Measurements from ENCODE around the gene C21orf58.

Gene C21orf58

GRCh38 chr21:46336603-46337002, 12.9 kb upstream of the C21orf58 start:
- Histone ChIP-seq H3K27me3 (ENCODE audit: control insufficient read depth, insufficient read depth, low read length) (no peaks in the 10 kb centered on the region), H3K4me1 (no peaks in the 10 kb centered on the region), H3K4me3 (ENCODE audit: low read depth, low read length) (no peak overlapping the region), H3K4me2 (ENCODE audit: low read length) (no peak overlapping the region), H3K9ac (no peak overlapping the region), H3K79me2 (peaks cover 6% of the 10 kb centered on the region), H3K36me3 (ENCODE audit: control insufficient read depth, insufficient read depth, low read length) (no peaks in the 10 kb centered on the region), H2AFZ (no peak overlapping the region), H3K27ac (no peak overlapping the region), H3K9me3 (ENCODE audit: control insufficient read depth, low read length) (no peaks in the 10 kb centered on the region)
- TF ChIP-seq CTCF (IDR thresholded peaks at IDR 0.05): no peak

- H3K9ac ChIP-seq: no peak overlapping the region
- no peak overlapping the region for H2AFZ ChIP-seq
- H3K27me3 ChIP-seq (ENCODE audit: control insufficient read depth, insufficient read depth, low read length): no peaks in the 10 kb centered on the region
- no peak for TF ChIP-seq CTCF (IDR thresholded peaks at IDR 0.05)
- no peaks in the 10 kb centered on the region for H3K4me1 ChIP-seq
- no peaks in the 10 kb centered on the region for H3K36me3 ChIP-seq (ENCODE audit: control insufficient read depth, insufficient read depth, low read length)
- H3K4me2 ChIP-seq (ENCODE audit: low read length): no peak overlapping the region
- H3K4me3 ChIP-seq (ENCODE audit: low read depth, low read length): no peak overlapping the region
- H3K27ac ChIP-seq: no peak overlapping the region
- no peaks in the 10 kb centered on the region for H3K9me3 ChIP-seq (ENCODE audit: control insufficient read depth, low read length)
- peaks cover 6% of the 10 kb centered on the region for H3K79me2 ChIP-seq
Observed at GRCh38 chr21:46334351-46335140, 10.9 kb upstream of the C21orf58 start.

- Histone ChIP-seq H3K27me3 (ENCODE audit: control insufficient read depth, insufficient read depth, low read length) (no peaks in the 10 kb centered on the region), H3K9me3 (ENCODE audit: control insufficient read depth, low read length) (no peaks in the 10 kb centered on the region), H3K4me1 (peaks cover 3% of the 10 kb centered on the region), H3K9ac (no peak overlapping the region), H3K79me2 (peaks cover 3% of the 10 kb centered on the region), H3K36me3 (ENCODE audit: control insufficient read depth, insufficient read depth, low read length) (no peaks in the 10 kb centered on the region), H3K4me3 (ENCODE audit: low read depth, low read length) (no peak overlapping the region), H3K4me2 (ENCODE audit: low read length) (no peak overlapping the region), H2AFZ (no peak overlapping the region), H3K27ac (no peak overlapping the region)
- TF ChIP-seq CTCF (IDR thresholded peaks at IDR 0.05): no peak
Observed at GRCh38 chr21:46329796-46330195, 6.1 kb upstream of the C21orf58 start.

- Histone ChIP-seq H3K36me3 (ENCODE audit: control insufficient read depth, insufficient read depth, low read length) (no peaks in the 10 kb centered on the region), H3K4me1 (peaks cover 3% of the 10 kb centered on the region), H3K4me2 (ENCODE audit: low read length) (no peak overlapping the region), H3K79me2 (peaks cover 3% of the 10 kb centered on the region), H3K27me3 (ENCODE audit: control insufficient read depth, insufficient read depth, low read length) (no peaks in the 10 kb centered on the region), H3K9me3 (ENCODE audit: control insufficient read depth, low read length) (no peaks in the 10 kb centered on the region), H3K27ac (no peak overlapping the region), H3K9ac (no peak overlapping the region), H3K4me3 (ENCODE audit: low read depth, low read length) (no peak overlapping the region), H2AFZ (no peak overlapping the region)
- TF ChIP-seq CTCF (IDR thresholded peaks at IDR 0.05): no peak
Observed at GRCh38 chr21:46328151-46328550, 4.5 kb upstream of the C21orf58 start.

GRCh38 chr21:46327711-46328110, 4.0 kb upstream of the C21orf58 start:
- H3K36me3 ChIP-seq (ENCODE audit: control insufficient read depth, insufficient read depth, low read length): no peaks in the 10 kb centered on the region

More at GRCh38 chr21:46327711-46328110, 4.0 kb upstream of the C21orf58 start:
- Histone ChIP-seq H2AFZ (no peak overlapping the region), H3K9me3 (ENCODE audit: control insufficient read depth, low read length) (no peaks in the 10 kb centered on the region), H3K9ac (no peak overlapping the region), H3K79me2 (peaks cover 3% of the 10 kb centered on the region), H3K27ac (no peak overlapping the region), H3K4me1 (peaks cover 3% of the 10 kb centered on the region), H3K4me3 (ENCODE audit: low read depth, low read length) (no peak overlapping the region), H3K4me2 (ENCODE audit: low read length) (no peak overlapping the region), H3K27me3 (ENCODE audit: control insufficient read depth, insufficient read depth, low read length) (no peaks in the 10 kb centered on the region)
- TF ChIP-seq CTCF (IDR thresholded peaks at IDR 0.05): no peak

Data from parathyroid adenoma (tissue), 2 donors.